BJ (cell line): Measurements from ENCODE around the gene YWHAE. TPM values are rescaled to one million over a fixed set of nuclear protein-coding genes. Genes with fewer than 3 reads are reported as not detected.
"Not testable (repeated sequence)": the region's sequence is repeated elsewhere in the genome, so short reads cannot be mapped to it uniquely, and the experiment has no call there.

Source experiments
- CTCF ChIA-PET: fragments of 350-600 bp; formaldehyde crosslinking; extraction: SDS; loops from one replicate; lab custom pipeline; 2021; ENCODE audit warnings: antibody characterized with exemption, inconsistent platforms; lab: Yijun Ruan, JAX
- POLR2A ChIA-PET: fragments of 300-600 bp; sonication (Branson Sonifier 250); formaldehyde crosslinking; extraction: SDS; loops from one replicate; lab custom pipeline; 2021; ENCODE audit warnings: antibody characterized with exemption; lab: Charles Lee
- DNase-seq: peaks from one replicate; pipeline ENCODE4 v3.0.0-alpha.2; 2011; ENCODE audit warnings: low read depth
- H3K27me3 ChIP-seq: 2 replicates; pipeline ENCODE4 v1.6.0; 2011; ENCODE audit warnings: low read length; ENCODE audit not compliant: control insufficient read depth, insufficient read depth
- H3K36me3 ChIP-seq: 2 replicates; pipeline ENCODE4 v1.5.1; 2011; ENCODE audit warnings: low read length; ENCODE audit not compliant: control insufficient read depth, insufficient read depth
- H3K4me3 ChIP-seq: 2 replicates; pipeline ENCODE4 v1.5.1; 2011; ENCODE audit warnings: low read depth, mild to moderate bottlenecking, control low read depth, low read length
- polyA plus RNA-seq: library from polyadenylated mRNA; depleted of rRNA; stranded (reverse); fragments of >200 nt; gene quantifications from 2 replicates; pipeline ENCODE4 v1.2.3, GENCODE V29; 2011
- TF ChIP-seq, protein P1 (sequence below): IDR thresholded peaks from 2 replicates; pipeline ENCODE4 v1.5.1; 2011; ENCODE audit warnings: low read depth, mild to moderate bottlenecking, control low read depth, inconsistent platforms, low read length, moderate library complexity; ENCODE audit not compliant: insufficient read depth

The YWHAE gene
- polyA plus RNA-seq, 1 experiment: 618 TPM

DNA sequence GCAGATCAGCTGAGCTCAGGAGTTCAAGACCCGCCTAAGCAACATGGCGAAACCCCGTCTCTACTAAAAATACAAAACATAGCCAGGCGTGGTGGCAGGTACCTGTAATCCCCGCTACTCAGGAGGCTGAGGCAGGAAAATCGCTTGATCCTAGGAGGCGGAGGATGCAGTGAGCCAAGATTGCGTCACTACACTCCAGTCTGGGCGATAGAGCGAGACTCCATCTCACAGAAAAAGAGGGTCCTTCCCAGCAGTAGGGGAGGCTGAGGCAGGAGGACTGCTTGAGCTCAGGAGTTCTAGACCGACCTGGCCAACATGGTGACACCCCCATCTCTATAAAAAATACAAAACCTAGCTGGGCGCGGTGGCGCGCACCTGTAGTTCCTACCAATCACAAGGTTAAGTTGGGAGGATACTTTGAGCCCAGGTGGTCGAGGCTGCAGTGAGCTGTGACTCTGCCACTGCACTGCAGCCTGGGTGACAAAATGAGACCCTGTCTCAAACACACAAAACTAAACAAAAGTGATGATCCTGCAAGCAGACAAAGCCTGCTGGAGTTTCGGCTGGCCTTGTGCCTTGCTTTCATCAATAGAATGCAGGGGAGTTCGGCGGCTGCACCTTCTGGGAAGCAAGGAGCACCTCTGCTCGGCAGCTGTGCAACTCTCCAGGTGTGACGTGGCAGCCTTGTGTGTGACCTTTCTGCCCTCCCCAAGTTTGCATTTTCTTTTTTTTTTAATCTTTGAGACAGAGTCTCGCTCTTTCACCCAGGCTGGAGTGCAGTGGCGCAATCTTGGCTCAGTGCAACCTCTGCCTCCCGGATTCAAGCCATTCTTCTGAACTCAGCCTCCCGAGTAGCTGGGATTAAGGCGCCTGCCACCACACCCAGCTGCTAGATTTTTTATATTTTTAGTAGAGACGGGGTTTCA lies 12.4 kb upstream of the YWHAE start:
- TF ChIP-seq, protein P1, sequence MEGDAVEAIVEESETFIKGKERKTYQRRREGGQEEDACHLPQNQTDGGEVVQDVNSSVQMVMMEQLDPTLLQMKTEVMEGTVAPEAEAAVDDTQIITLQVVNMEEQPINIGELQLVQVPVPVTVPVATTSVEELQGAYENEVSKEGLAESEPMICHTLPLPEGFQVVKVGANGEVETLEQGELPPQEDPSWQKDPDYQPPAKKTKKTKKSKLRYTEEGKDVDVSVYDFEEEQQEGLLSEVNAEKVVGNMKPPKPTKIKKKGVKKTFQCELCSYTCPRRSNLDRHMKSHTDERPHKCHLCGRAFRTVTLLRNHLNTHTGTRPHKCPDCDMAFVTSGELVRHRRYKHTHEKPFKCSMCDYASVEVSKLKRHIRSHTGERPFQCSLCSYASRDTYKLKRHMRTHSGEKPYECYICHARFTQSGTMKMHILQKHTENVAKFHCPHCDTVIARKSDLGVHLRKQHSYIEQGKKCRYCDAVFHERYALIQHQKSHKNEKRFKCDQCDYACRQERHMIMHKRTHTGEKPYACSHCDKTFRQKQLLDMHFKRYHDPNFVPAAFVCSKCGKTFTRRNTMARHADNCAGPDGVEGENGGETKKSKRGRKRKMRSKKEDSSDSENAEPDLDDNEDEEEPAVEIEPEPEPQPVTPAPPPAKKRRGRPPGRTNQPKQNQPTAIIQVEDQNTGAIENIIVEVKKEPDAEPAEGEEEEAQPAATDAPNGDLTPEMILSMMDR: no peak
- Histone ChIP-seq H3K27me3 (no peaks in the 10 kb centered on the region), H3K36me3 (no peaks in the 10 kb centered on the region), H3K4me3 (no peak overlapping the region)
- ChIA-PET CTCF (interaction anchor here (1.1 kb wide), 1 partner anchor 12 kb away, joined by 3 read pairs; the partner anchor contains the start of gene YWHAE), POLR2A (no interaction called here)
- no peak for DNase-seq

DNA sequence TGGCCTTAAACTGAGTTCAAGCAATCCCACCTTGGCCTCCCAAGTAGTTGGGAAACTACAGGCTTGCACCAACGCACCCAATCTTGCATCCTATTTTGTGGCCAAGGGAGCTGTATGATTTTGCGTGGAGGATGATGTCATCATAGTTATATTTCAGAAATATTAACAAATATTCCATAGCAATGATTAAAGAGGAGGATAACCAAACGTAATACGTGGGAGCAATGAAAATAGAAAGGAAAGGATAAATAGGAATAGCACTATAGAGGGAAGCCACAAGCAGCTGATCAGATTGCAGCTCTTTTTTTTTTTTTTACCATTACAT lies 2.2 kb upstream of the YWHAE start:
- Histone ChIP-seq H3K27me3 (no peaks in the 10 kb centered on the region), H3K4me3 (no peak overlapping the region), H3K36me3 (no peaks in the 10 kb centered on the region)
- DNase-seq: no peak
- TF ChIP-seq, protein P1: no peak
- ChIA-PET POLR2A (no interaction called here), CTCF (no interaction called here)

DNA sequence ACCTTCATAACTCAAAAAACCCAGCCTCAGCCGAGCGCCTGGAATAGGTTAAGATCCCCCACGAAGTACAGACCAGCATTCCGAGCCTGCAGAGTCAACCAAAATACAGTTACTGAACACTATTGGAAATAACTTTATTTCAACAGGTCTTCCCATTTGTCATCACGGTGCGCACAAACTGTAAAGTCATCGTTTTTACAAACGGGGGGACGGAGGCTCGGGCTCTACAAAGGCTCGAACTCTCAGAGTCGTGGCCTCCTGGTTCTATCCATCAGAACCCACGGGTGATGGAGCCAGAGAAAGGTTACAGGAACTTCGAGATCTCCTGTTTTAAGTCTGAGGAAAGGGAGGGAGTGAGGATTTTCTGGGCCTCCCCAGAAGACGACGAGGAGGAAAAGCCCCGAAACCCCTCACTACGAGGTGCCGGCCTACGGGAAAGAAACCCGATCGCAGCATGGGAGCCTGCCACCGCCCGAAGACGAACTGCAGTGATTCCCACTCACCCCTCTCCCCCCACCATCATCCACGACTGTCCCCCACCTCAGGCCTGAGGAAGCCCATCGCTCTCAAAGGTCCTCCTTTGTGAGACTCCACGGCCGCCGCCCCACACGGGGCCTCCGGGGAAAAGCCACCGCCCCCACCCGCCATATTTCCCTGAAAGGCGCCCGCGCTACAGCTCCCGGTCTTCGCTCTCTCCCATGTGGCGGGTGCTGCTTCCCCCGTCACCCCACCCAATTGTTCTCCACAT lies 917 bp downstream of the YWHAE start:
- Histone ChIP-seq H3K27me3 (no peaks in the 10 kb centered on the region), H3K4me3 (peak overlapping the region; percentile 78), H3K36me3 (no peaks in the 10 kb centered on the region; the same call in 1 of the 2 replicates)
- POLR2A ChIA-PET: interaction anchor here (0.6 kb wide), 1 partner anchor 21 kb away, joined by 5 read pairs; no protein-coding TSS in a partner anchor
- DNase-seq: no peak
- TF ChIP-seq, protein P1: no peak
- CTCF ChIA-PET: interaction anchor here (0.7 to 1.5 kb wide), 3 partner anchors 8 to 269 kb away, joined by 3 to 5 read pairs (median 4); no protein-coding TSS in a partner anchor

DNA sequence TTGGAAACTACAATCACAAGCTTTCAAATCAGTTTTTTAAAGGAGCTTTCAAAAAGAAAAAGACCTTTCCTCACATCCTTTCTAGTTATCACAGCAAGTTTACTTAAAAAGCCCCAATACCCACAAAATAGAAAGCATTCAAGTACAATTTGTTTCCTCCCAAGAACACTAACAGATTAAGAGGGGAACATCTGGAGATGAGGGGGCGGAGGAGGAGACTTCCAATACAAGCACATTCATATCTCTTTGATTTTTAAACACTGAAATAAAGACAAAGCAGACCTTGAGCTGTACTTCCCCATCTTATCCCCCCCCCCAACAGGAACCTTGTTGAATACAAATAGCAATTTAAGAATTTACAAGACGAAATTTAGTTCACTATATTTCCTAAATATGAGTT lies 2.0 kb downstream of the YWHAE start:
- TF ChIP-seq, protein P1: no peak
- no peaks in the 10 kb centered on the region for H3K27me3 ChIP-seq
- no peak for DNase-seq
- H3K4me3 ChIP-seq: peak overlapping the region; percentile 78
- no peaks in the 10 kb centered on the region; the same call in 1 of the 2 replicates for H3K36me3 ChIP-seq
- CTCF ChIA-PET: no interaction called here
- POLR2A ChIA-PET: no interaction called here

DNA sequence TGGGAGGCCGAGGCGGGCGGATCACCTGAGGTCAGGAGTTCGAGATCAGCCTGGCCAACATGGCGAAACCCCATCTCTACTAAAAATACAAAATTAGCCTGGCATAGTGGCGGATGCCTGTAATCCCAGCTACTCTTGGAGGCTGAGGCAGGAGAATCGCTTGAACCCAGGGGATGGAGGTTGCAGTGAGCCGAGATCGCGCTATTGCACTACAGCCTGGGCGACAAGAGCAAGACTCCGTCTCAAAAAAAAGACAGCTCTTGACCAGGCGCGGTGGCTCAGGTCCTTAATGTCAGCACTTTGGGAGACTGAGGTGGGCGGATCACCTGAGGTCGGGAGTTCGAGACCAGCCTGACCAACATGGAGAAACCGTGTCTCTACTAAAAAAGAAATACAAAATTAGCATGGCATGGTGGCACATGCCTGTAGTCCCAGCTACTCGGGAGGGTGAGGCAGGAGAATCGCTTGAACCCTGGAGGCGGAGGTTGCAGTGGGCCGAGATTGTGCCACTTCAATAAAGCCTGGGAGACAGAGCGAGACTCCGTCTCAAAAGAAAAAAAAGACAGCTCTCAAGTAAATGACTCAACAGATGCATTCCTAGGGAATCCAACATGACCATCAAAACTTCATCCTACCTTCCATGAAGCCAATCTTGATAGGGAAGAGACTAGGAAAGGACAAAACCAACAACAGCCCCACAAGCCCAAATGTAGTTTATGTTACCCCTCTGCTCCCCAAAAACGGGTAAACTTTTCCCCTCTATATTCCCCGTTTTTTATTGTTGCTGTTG lies 4.0 kb downstream of the YWHAE start:
- H3K36me3 ChIP-seq, H3K27me3 ChIP-seq, H3K4me3 ChIP-seq, POLR2A ChIA-PET, DNase-seq: not testable (repeated sequence)
- CTCF ChIA-PET: interaction anchor here (2.8 kb wide), 1 partner anchor 30 kb away, joined by 17 read pairs; no protein-coding TSS in a partner anchor
